ENCODE measurements around the gene SH2D5.
A peak's percentile ranks its signal among the peaks of the same experiment; 100 is the strongest.

SH2D5 gene

DNA sequence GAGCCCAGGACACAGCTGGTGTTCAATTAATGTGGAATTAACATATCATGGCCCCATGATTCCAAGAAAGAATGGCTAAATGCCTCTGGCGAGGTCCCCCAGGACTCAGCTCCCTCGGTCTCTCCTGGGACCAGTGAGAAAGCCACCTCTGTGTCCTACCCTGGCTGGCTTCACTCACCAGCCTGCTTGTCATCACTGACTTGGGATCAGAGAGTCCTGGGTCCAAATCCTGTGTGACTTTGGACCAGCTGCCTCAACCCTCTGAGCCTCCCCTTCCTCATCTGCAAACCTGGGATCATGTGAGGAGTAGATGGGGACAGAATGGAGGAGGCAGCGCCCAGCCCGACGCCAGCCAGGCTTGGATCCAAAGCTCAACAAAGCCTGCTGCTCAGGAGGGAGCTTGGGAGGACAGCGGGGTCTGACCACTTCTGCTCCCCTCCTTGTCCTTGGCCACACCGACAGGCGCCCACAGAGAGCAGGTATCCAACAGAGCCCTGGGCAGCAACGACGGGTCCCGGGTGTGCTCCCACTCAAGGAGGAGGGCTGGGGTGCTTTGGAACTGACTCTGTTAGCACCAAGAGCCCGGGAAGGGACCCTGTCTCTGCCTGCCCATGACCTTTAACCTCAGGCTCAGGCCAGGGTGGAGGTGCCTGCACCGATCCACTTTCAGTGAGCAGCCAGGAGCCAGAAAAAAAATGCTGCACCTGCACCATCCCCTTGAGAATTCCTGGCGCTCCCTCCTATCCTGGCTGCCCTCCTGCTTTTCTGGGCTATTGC is 3.2 kb downstream of the SH2D5 start:
- in situ Hi-C loops (cut with MboI; ENCODE audit: low sequenced_read_pairs, unreplicated experiment), result no loop called here
- TF ChIP-seq CTCF (IDR thresholded peaks at IDR 0.05; ENCODE audit: borderline replicate concordance, control extremely low read depth, extremely low read depth, insufficient read depth, missing control alignments), result no peak
- no peak for DNase-seq (ENCODE audit: low spot score)

- in situ Hi-C loops (cut with MboI; ENCODE audit: low sequenced_read_pairs, unreplicated experiment), result no loop called here
- TF ChIP-seq CTCF (IDR thresholded peaks at IDR 0.05; ENCODE audit: borderline replicate concordance, control extremely low read depth, extremely low read depth, insufficient read depth, missing control alignments), result no peak
- peak; percentile 17 for DNase-seq (ENCODE audit: low spot score)
These were observed 3.9 kb downstream of the SH2D5 start for GRCh38 chr1:20728371-20729154.

DNA sequence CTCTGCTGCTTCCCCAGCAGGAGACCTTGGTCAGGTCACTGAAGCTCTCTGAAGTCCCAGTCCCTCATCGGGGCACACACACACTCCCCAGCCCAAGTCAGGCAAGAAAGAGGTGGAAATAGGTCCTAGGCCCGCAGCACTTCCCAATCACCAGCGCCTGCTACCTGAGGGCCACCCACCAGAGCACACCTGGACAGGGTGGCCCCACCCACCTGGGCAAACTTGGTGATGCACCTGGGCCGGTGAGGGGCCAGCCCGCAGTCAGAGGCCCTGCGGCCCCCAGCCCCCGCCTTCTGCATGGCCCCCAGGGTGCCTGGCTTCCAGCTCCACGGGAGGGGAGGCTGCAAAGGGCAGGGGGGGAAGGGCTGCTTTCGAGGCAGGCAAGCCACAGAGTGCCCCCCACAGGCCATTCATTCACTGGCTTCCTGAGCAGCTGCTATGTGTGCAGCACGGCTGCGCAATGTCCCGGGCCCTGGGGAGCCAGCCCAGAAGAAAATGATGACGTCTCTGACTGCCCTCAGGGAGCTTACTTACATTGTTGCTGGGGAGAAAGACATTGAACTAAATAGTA is 4.7 kb downstream of the SH2D5 start:
- peak; percentile 24 for TF ChIP-seq CTCF (IDR thresholded peaks at IDR 0.05; ENCODE audit: borderline replicate concordance, control extremely low read depth, extremely low read depth, insufficient read depth, missing control alignments)
- peak; percentile 39 for DNase-seq (ENCODE audit: low spot score)
- in situ Hi-C loops (cut with MboI; ENCODE audit: low sequenced_read_pairs, unreplicated experiment), result no loop called here

DNA sequence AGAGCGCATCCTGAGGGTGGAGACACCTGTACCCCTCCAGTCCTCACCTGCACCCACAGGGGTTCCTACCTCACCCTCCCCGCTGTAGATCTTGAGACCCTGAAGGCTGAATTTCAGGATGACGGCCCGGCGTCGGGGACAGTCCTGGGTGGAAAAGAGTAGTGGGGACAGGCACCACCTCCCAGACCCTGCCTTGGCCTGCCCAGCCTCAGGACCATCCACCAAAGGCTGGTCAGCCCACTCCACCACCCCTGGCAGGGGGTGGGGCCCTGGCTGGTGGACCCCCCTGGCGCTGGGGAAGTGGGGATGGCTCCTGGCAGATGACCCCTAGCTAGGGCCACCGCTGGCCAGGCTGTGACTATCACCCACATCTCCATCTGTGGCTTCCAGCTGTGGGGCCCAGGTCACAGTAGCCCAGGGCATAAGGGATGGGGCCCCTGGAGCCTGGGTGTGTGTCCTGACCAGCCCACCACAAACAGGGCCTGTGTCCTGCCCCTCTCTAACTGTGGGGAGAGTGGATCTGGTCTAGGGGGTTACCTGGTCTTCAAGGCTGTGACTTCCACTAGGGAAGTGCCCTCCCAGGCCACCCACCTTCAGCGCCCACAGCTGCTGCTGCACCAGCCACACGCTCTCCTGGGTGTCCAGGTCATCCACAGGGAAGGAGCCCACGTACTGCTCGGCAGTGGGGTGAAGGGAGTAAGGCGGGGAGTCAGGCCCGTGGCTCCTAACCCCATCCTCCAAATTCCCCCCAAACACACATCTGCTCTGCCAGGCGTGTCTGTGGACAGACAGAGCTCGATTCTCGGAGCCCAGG is 5.4 kb downstream of the SH2D5 start:
- in situ Hi-C loops (cut with MboI; ENCODE audit: low sequenced_read_pairs, unreplicated experiment), result no loop called here
- DNase-seq (ENCODE audit: low spot score), result no peak
- TF ChIP-seq CTCF (IDR thresholded peaks at IDR 0.05; ENCODE audit: borderline replicate concordance, control extremely low read depth, extremely low read depth, insufficient read depth, missing control alignments), result no peak

- DNase-seq (ENCODE audit: low spot score), result no peak
- TF ChIP-seq CTCF (IDR thresholded peaks at IDR 0.05; ENCODE audit: borderline replicate concordance, control extremely low read depth, extremely low read depth, insufficient read depth, missing control alignments), result no peak
- in situ Hi-C loops (cut with MboI; ENCODE audit: low sequenced_read_pairs, unreplicated experiment), result no loop called here
These were observed 6.2 kb downstream of the SH2D5 start for GRCh38 chr1:20726118-20726911.
